GM21786 (cell line): Measurements from ENCODE around the gene PRMT5.

ENCODE experiments used
- ATAC-seq: cut with Tn5 transposase; IDR thresholded peaks from one replicate; pipeline ENCODE4 v1.9.1; 2021; ENCODE audit not compliant: unreplicated experiment

Gene PRMT5

DNA sequence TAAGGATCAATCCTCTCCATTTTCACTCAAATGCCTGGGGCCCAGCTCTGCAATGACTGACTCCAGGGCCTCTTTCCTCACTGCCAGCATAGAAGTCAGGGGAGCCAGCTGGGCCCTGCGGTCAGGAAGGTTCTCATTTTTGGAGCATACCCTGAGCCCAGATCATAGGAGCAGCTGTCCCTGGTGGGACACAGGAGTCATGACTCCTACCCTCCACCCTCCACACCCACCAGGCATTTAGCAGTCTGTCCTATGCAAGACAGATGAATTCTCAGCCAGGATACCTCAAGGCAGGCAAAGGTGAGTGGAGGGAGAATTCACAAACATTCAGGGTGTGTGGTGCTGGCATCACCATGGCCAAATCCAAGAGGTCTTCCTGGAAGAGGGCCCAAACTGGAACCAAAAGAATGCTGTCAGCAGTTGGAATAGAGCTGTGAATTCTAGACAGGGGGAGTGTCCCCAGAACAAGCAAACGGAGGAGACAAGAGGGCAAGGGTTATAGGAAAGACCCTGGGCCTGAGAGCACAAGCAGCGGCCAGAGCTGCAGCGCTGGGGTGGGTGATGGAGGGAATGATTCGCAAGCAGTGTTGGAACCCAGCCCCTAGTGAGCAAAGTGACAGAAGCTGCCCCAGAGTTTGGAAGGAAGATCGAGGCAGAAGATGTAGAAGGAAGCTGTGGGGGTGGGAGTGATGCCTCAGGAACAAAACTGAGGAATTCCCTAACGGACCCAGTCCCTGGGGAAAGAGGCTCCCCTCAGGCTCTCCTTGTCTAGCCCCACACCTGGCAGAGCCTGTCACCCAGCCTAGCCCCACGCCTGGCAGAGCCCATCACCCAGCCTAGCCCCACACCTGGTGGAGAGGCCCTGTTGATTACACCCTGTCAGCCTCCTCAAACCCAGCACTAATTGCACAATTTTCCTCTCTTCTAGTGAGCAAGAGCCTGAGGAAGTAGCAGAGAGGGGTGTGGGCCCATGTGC lies 50.6 kb downstream of the PRMT5 start:
- ATAC-seq, result no peak

DNA sequence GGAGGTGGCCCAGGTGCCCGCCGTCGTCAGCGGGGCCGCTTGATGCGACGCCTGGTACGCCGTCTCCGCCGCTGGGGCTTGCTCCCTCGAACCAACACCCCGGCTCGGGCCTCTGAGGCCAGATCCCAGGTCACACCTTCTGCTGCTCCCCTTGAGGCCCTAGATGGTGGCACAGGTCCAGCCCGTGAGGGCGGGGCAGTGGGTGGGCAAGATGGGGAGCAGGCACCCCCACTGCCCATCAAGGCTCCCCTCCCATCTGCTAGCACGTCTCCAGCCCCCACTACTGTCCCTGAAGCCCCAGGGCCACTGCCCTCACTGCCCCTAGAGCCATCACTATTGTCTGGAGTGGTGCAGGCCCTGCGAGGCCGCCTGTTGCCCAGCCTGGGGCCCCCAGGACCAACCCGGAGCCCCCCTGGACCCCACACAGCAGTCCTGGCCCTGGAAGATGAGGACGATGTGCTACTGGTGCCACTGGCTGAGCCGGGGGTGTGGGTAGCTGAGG lies 52.1 kb downstream of the PRMT5 start:
- no peak for ATAC-seq

DNA sequence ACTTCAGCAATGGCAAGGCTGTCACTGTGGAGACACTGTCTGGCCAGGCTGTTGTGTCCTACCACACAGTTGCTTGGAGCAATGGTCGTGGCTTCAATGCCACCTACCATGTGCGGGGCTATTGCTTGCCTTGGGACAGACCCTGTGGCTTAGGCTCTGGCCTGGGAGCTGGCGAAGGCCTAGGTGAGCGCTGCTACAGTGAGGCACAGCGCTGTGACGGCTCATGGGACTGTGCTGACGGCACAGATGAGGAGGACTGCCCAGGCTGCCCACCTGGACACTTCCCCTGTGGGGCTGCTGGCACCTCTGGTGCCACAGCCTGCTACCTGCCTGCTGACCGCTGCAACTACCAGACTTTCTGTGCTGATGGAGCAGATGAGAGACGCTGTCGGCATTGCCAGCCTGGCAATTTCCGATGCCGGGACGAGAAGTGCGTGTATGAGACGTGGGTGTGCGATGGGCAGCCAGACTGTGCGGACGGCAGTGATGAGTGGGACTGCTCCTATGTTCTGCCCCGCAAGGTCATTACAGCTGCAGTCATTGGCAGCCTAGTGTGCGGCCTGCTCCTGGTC lies 53.3 kb downstream of the PRMT5 start:
- ATAC-seq, result no peak

DNA sequence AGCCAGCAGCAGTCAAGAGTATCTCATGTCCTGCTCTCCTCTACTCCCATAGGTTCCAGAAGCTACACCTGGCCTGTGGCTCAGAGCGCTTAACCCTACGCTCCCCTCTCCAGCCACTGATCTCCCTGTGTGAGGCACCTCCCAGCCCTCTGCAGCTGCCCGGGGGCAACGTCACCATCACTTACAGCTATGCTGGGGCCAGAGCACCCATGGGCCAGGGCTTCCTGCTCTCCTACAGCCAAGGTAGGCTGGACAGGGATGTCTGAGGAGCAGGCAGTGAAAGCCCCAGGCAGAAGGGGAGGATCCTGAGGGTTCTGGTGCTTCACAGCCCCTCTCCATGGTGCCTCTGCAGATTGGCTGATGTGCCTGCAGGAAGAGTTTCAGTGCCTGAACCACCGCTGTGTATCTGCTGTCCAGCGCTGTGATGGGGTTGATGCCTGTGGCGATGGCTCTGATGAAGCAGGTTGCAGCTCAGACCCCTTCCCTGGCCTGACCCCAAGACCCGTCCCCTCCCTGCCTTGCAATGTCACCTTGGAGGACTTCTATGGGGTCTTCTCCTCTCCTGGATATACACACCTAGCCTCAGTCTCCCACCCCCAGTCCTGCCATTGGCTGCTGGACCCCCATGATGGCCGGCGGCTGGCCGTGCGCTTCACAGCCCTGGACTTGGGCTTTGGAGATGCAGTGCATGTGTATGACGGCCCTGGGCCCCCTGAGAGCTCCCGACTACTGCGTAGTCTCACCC lies 54.0 kb downstream of the PRMT5 start:
- no peak for ATAC-seq

- ATAC-seq, result no peak
Observed at GRCh38 chr14:22872833-22873520, 56.2 kb downstream of the PRMT5 start.

- ATAC-seq, result peak; percentile 20
Observed at GRCh38 chr14:22872033-22872832, 56.9 kb downstream of the PRMT5 start.

DNA sequence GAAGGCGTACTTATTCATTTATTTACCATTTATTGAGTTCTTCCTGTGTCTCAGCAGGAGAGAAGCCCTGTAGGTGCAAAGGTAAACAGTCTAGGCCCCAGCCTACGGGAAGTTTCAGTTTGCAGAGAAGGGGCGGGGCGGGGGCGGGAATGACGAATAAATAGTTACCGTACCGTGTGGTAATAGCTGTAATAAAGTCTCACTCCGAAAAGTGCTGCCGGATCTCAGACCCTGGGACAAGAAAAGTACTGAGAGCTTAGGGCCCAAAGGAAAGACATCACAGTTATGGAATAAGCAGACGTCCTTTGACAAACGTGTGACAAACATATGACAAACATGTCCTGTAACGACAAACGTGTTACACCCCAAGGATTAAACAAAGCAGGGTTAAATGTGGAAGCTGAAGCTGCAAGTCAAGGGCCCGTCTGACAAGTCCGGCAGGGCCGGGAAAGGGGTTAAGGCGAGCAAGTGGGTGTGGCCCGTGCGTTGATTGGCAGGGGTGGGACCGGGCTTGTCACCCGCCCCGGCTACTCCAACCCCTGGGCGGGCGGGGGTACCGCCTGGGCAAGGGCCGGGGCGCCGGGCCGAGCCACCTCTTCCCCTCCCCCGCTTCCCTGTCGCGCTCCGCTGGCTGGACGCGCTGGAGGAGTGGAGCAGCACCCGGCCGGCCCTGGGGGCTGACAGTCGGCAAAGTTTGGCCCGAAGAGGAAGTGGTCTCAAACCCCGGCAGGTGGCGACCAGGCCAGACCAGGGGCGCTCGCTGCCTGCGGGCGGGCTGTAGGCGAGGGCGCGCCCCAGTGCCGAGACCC lies 57.7 kb downstream of the PRMT5 start, which contains the start of gene LRP10:
Gene LRP10, plus strand, starts transcription at position 517 of the 809 bp plus-strand sequence. CDS start 564 bp downstream, outside the sequence.
- ATAC-seq, result peak; percentile 74

- ATAC-seq, result peak; percentile 44
Observed at GRCh38 chr14:22870811-22871223, 58.4 kb downstream of the PRMT5 start.
